HFFc6 (cell line): Measurements from ENCODE around the gene GPRIN1. TPM values are rescaled to one million over a fixed set of nuclear protein-coding genes. Genes with fewer than 3 reads are reported as not detected.
"Not testable (repeated sequence)": the region's sequence is repeated elsewhere in the genome, so short reads cannot be mapped to it uniquely, and the experiment has no call there.

ENCODE experiments used
- DNase-seq: peaks from one replicate; pipeline ENCODE4 v3.0.0-alpha.2; 2018
- H3K27ac Mint-ChIP-seq: 2 replicates; pipeline ENCODE4 v1.8.0; 2020; ENCODE audit warnings: mild to moderate bottlenecking, mixed read lengths
- H3K27me3 Mint-ChIP-seq: 2 replicates; pipeline ENCODE4 v1.8.0; 2021; ENCODE audit warnings: mild to moderate bottlenecking, moderate library complexity, mixed read lengths; ENCODE audit not compliant: insufficient read depth
- H3K36me3 Mint-ChIP-seq: 2 replicates; pipeline ENCODE4 v1.8.0; 2021; ENCODE audit warnings: low read depth, mixed read lengths
- H3K4me1 Mint-ChIP-seq: 2 replicates; pipeline ENCODE4 v1.8.0; 2020; ENCODE audit warnings: low read depth, mixed read lengths
- H3K4me3 Mint-ChIP-seq: 2 replicates; pipeline ENCODE4 v1.8.0; 2020; ENCODE audit warnings: mild to moderate bottlenecking, moderate library complexity, mixed read lengths
- H3K9me3 Mint-ChIP-seq: 2 replicates; pipeline ENCODE4 v1.8.0; 2020; ENCODE audit warnings: mild to moderate bottlenecking, mixed read lengths
- CTCF ChIP-seq: fragments of 200-600 bp; sonication (generic); IDR thresholded peaks from 2 replicates; pipeline ENCODE4 v1.5.0; 2021; ENCODE audit warnings: antibody characterized with exemption, mild to moderate bottlenecking
- total RNA-seq, 6 experiments: library from RNA; stranded (reverse); fragmentation: NEBNext Ultra II Directional; extraction: Animal tissue kit (Norgen Biotek cat#: 25700); gene quantifications; 2 replicates in 1 of 6; 3 replicates in 5 of 6; pipeline ENCODE4 v1.2.3, GENCODE V29; 2021

Gene GPRIN1
- total RNA-seq, 6 experiments from 2014 or later, result 2.3 to 5.4 (median 2.6) TPM

GRCh38 chr5:176608142-176608705, 1.7 kb downstream of the GPRIN1 start:
- TF ChIP-seq CTCF, result no peak
- Mint-ChIP-seq H3K27me3 (no peaks in the 10 kb centered on the region; the same call in 1 of the 2 replicates), H3K27ac (no peak overlapping the region), H3K36me3 (no peaks in the 10 kb centered on the region), H3K4me3 (peak overlapping the region; percentile 92; the same call in 1 of the 2 replicates), H3K9me3 (no peaks in the 10 kb centered on the region), H3K4me1 (peaks cover 12% of the 10 kb centered on the region)
- DNase-seq, result no peak

- no peak for DNase-seq
- H3K9me3 Mint-ChIP-seq, result no peaks in the 10 kb centered on the region
- no peaks in the 10 kb centered on the region for H3K36me3 Mint-ChIP-seq
- no peaks in the 10 kb centered on the region; the same call in 1 of the 2 replicates for H3K27me3 Mint-ChIP-seq
- no peak for TF ChIP-seq CTCF
- peaks cover 12% of the 10 kb centered on the region for H3K4me1 Mint-ChIP-seq
- H3K4me3 Mint-ChIP-seq, result no peak overlapping the region
- no peak overlapping the region for H3K27ac Mint-ChIP-seq
Observed at GRCh38 chr5:176606875-176607274, 3.1 kb downstream of the GPRIN1 start.

- Mint-ChIP-seq H3K4me3 (no peak overlapping the region), H3K9me3 (no peaks in the 10 kb centered on the region), H3K36me3 (no peaks in the 10 kb centered on the region), H3K4me1 (peaks cover 7% of the 10 kb centered on the region), H3K27ac (no peak overlapping the region), H3K27me3 (peaks cover 2% of the 10 kb centered on the region; the same call in 1 of the 2 replicates)
- no peak for DNase-seq
- no peak for TF ChIP-seq CTCF
Observed at GRCh38 chr5:176606032-176606431, 3.9 kb downstream of the GPRIN1 start.

- Mint-ChIP-seq H3K27me3 (peaks cover 2% of the 10 kb centered on the region; the same call in 1 of the 2 replicates), H3K36me3 (no peaks in the 10 kb centered on the region; the same call in 1 of the 2 replicates), H3K27ac (no peak overlapping the region), H3K4me3 (no peak overlapping the region), H3K9me3 (no peaks in the 10 kb centered on the region), H3K4me1 (no peaks in the 10 kb centered on the region)
- DNase-seq, result no peak
- TF ChIP-seq CTCF, result no peak
Observed at GRCh38 chr5:176603091-176603490, 6.9 kb downstream of the GPRIN1 start.

- no peaks in the 10 kb centered on the region; the same call in 1 of the 2 replicates for H3K36me3 Mint-ChIP-seq
- H3K4me1 Mint-ChIP-seq, result no peaks in the 10 kb centered on the region
- no peak overlapping the region for H3K4me3 Mint-ChIP-seq
- no peaks in the 10 kb centered on the region for H3K9me3 Mint-ChIP-seq
- no peak for DNase-seq
- H3K27ac Mint-ChIP-seq, result no peak overlapping the region
- peaks cover 2% of the 10 kb centered on the region; the same call in 1 of the 2 replicates for H3K27me3 Mint-ChIP-seq
- TF ChIP-seq CTCF, result no peak
Observed at GRCh38 chr5:176601901-176602482, 8.0 kb downstream of the GPRIN1 start.

GRCh38 chr5:176599749-176600430, 10.1 kb downstream of the GPRIN1 start:
- H3K36me3 Mint-ChIP-seq, H3K27me3 Mint-ChIP-seq, H3K27ac Mint-ChIP-seq, H3K4me1 Mint-ChIP-seq, H3K9me3 Mint-ChIP-seq, H3K4me3 Mint-ChIP-seq, DNase-seq: not testable (repeated sequence)
